HG02970 (cell line): ENCODE results near the gene NOS1AP.

Source experiments
- ATAC-seq: cut with Tn5 transposase; IDR thresholded peaks from one replicate; pipeline ENCODE4 v1.9.1; 2021; ENCODE audit warnings: mild to moderate bottlenecking, moderate library complexity, moderate number of reproducible peaks; ENCODE audit not compliant: unreplicated experiment, low FRiP score

NOS1AP gene

DNA sequence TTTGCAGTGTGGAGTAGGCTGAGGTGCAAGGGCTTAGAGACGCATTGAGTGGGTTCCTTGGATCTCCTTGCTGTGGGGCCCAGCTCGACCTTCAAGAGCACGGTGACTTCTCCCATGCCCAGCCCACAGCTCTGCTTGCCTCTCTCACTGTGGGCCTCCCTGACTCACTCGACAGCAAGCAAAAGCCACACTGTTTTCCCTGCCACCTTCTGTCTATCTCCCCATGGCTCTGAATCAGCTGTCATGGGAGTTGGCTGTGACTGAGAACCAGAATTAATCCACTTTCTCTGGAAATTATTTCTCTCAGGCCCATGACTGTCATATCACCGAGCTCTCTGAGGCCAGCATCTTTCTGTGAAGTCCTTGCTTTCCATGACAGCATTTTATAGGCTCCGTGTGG, 140.7 kb downstream of the NOS1AP start:
- no peak for ATAC-seq

DNA sequence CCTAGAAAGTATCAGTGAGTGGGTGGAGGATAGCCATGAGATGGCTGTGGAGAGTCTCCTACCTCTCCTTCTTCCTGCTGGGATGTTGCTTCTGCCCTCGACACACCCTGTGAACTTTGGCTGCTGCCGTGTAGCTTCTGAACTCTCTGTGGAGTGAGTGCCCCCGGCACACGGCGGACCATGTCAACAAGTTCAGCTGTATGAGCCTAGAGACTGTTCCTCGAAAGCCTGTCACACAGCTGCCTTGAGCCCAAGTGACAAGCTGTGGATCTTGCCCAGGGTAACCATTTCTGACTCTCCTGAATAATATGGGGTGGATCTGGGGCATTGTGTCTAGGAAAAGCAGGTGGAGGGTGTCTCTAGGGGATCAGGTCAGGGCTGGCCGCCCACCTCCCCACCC, 143.2 kb downstream of the NOS1AP start:
- ATAC-seq, result no peak

DNA sequence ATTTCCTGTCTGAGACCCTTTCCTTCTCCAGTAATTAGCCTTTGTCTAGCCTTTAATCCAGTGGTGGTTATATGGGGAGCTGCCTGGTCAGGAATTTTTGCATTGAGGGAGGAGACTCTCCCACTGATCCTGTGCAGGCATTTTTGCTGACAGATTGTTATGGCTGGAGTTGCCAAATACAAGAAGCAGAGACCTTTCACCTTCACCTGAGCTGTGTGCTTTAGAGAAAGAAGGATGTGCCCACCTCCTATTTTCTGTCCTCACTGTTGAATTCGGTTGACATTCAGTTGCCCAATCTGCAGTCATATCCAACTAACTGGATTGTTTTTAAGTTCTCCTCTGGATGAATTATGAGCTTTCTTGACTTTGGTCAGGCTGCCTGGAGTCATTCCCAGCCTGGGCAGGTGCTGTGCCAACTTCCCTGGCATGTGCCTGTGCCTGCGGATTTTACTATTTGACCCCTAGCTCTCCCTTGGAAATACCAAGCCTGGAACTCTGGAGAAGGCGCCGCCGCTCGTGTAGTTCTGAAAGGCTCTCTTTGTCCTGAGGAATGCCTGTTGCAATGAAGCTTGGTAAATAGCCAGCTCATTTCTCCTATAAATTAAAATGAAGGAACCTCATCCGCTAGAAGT, 143.9 kb downstream of the NOS1AP start:
- no peak for ATAC-seq

DNA sequence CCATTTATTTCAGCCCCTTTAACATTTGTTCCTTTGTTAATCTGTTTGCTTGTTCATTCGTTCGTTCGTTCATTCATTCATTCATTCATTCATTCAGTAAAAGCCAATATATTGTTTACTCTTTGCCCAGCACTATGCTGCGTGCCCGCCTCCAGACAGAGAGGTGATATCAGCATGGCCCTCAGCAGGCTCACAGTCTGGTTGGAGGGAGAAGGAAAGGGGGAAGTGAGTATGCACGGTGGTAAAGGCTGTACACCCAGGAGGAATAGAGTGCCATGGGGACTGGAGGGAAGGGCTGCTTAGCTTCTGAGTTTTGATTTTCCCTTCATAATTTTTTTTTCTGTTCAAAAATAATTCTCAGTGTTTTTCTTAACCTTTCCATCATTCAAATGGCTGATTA, 144.7 kb downstream of the NOS1AP start:
- ATAC-seq, result no peak

DNA sequence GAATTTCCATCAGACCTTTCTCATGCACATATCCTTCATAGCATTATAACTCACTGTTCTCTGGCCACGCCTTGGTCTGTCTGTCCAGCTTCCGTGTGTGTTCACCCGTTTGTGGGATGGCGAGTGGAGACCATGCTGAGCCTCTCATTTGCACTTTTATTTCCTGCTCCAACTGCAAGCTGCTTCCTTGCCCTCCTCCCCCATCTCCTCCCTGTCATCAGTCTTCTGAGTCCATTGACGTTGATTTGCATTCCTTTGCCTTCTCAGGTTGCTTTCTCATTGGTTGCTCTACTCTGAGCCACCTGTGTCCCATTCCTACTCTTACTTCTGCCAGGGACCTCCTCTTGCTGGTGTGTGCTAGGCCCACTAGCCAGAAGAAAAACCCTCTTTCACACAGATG, 146.4 kb downstream of the NOS1AP start:
- ATAC-seq, result no peak

GRCh38 chr1:162216604-162217003, 147.1 kb downstream of the NOS1AP start:
- ATAC-seq, result no peak

DNA sequence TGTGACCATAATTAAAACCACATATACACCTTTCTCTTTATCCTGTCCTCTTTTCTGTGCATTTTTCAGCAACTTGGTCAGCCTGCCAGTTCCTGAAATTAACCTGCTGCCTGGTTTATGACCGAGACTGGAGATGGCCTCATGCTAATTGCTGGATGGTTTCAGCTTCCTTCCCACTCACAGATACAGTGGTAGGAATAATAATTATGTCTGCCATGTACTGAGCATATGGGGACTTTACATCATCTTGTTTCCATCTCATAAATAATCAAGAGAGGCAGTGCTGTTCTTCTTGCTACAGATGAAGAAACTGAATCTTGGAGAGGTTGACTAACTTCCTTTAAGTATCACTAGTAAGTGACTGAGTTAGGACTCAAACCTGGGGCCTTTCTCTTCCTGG, 148.2 kb downstream of the NOS1AP start:
- ATAC-seq, result no peak

- no peak for ATAC-seq
These were observed 149.1 kb downstream of the NOS1AP start for GRCh38 chr1:162218546-162218945.

GRCh38 chr1:162218975-162219374, 149.5 kb downstream of the NOS1AP start:
- no peak for ATAC-seq

DNA sequence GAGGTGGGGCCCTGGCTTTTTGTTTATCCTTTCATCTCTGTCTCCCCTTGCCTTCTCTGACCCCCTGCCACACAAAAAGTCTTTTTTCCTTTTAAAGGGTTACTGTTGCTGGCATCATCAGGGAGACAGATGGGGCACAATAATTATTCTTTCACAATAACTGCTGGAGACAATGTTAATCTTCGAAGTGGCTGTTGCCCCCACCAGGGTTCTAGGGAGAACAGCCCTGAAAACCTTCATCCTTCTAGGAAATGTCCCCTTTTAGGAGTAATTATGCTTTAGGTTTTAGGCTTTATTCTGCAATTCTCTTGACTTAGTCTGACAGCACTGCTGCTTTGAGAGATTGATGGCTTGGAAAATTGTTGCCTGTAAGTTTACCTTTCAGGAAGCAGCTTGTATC, 150.0 kb downstream of the NOS1AP start:
- ATAC-seq, result no peak

DNA sequence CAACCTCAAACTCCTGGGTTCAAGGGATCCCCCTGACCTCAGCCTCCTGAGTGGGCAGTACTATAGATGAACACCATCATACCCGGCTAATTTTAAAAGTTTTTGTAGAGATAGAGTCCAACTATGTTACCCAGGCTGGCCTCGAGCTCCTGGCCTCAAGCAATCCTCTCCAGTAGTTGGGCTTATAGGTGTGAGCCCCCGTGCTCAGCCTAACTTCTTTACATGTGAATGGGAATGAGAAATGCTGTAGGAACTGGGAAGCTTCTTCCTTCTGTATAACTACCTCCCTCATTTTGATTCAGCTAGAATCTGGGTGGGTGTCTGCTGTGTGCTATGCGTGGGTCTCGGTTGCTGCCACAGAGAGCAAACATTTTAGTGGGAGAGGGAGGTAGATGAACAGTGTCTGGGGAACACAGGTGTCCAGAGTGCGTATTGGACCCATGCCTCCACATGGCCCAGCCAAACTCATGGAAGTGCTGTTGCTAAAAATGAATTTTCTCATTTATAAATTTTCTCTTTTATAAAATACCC, 150.6 kb downstream of the NOS1AP start:
- no peak for ATAC-seq

DNA sequence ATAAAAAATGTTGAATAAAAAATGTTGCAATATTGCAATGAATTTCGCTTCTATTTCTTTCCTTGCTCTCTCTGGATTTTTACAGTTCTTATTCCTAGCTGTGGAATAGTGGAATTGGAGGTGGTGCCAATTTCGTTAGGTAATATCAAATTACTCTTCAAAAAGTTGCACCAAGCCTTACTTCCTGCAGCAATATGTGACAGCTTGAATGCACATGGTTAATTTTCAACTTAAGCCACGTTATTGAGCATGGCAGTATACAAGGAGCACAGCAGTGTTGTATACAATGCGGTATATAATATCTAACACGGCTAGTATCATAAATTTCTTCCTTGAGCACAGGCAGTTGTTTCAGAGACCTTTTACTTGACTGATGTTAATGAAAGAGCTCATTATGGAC, 152.5 kb downstream of the NOS1AP start:
- no peak for ATAC-seq

- ATAC-seq, result no peak
These were observed 153.2 kb downstream of the NOS1AP start for GRCh38 chr1:162222730-162223129.

DNA sequence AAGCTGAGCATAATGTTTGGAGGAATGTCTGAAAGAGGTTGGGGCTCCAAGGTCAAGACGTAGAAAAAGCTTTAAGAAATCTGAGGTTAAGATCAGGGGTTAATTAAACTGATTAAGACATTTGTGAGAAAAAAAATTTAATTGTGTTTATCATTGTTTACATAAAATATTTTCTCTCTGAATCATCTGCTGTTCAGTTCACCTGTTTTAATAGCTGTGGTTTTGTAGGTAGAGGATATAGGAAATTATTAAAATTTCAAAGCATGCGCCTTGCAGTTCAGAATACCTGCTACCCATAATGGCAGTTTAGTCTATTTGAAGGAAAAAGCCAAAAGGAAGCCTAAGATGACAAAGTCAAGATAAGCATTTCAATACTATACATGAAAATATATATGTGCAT, 154.0 kb downstream of the NOS1AP start:
- no peak for ATAC-seq

DNA sequence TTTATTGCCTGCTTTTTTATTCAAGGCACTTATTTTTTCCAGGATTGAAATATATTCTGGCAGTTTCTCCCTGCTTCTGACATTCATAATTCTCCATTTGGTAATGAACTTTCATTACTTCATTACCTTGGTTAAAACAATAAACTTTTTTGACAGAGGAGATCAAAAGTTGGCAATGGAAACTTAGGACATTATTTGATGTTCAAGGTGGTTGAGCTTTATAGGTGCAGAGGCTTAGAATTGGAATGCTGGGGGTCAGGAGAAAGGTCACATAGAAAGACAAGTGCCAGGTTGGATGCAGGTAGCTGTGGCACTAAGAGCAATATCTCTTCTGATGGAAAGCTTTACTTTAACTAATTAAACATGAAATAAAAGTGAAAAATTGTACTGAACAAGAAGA, 154.8 kb downstream of the NOS1AP start:
- no peak for ATAC-seq

- ATAC-seq, result no peak
These were observed 159.1 kb downstream of the NOS1AP start for GRCh38 chr1:162228586-162228985.

DNA sequence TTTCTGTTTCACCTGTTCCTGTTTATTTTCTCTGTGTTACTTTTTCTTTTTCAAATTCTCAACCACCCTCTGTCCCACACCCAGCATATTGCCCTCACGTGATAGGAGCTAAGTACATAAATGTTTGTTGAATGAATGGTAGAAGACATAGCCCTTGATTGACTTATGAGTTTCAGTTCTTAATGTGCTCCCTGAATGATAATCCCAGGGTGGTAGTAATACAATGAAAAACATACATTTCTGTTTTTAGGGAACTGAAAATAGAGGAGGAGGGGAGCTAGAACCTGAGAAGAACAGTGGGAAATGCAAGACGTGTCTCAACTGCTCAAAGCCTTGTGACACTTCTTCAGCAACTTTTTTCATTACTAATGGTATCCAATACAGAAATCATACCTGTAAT, 160.1 kb downstream of the NOS1AP start:
- no peak for ATAC-seq

- ATAC-seq, result no peak
These were observed 160.6 kb downstream of the NOS1AP start for GRCh38 chr1:162230096-162230495.

DNA sequence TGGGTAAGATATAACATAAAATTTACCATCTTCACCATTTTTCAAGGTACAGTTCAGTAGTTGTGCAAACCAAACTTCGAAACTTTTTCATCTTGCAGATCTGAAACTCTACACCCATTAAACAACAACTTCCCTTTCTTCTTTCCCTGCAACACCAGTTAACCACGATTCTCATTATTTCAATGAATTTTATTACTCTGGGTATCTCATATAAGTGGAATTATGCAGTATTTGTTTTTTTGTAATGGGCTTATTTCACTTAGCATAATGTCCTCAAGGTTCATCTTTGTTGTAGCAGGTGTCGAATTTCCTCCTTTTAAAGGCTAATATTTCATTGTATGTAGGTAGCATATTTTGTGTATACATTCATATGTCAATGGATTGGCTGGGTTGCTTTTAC, 161.0 kb downstream of the NOS1AP start:
- ATAC-seq, result no peak

DNA sequence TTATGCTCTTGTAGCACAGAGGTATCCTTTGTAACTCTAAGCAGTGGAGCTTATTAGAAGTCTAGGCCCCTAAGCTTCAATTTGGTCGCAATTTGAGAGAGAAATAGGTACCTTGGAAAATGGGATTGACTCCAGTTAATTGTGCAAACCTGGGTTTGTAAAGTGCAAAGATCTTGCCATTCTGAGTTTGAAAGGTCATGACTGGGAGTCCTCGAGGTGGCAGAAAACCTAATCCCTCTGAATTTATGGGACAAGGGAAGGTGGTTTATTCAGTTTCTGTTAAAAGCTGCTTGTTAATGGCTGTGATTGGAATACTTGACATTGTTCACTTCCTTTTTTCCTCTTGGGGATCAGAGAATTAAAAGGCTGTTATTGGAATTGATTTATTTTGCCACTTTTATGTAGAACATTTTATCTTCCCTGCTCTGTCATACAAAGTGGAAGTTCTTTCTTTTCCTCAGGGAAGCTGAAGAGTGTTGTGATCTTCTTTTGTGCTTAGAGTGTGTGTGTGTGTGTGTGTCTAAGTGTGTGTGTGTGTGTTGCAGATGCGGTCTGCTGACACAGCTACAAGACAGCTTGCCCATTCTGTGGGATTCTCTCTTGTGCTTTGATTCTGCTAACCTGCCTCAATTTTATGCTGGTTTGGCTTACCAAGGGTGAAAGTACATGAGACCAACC, 162.7 kb downstream of the NOS1AP start:
- no peak for ATAC-seq

DNA sequence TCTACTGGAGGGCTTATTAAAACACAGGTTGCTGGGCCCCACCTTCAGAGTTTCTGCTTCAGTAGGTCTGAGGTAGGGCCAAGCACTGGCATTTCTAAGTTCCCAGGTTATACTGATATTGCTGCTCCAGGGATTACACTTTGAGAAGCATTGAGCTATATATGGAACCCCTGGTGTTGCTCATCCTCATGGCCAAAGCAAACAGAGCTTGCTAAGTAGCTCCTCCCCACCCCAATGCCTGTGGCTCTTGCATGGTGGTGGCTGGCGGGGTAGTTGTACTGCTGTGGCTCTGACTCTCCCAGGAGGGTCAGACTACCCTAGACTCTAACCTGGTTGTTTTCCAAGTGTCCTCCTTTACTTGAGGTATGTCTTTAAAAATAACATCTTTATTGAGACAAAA, 163.6 kb downstream of the NOS1AP start:
- no peak for ATAC-seq

- no peak for ATAC-seq
These were observed 164.4 kb downstream of the NOS1AP start for GRCh38 chr1:162233937-162234336.
